ENCODE results near the gene HSPD1. TPM values are rescaled to one million over a fixed set of nuclear protein-coding genes. Genes with fewer than 3 reads are reported as not detected.
A peak's percentile ranks its signal among the peaks of the same experiment; 100 is the strongest.

Gene HSPD1
- total and polyA plus RNA-seq, 8 donors: 183 to 460 (median 414) TPM

DNA sequence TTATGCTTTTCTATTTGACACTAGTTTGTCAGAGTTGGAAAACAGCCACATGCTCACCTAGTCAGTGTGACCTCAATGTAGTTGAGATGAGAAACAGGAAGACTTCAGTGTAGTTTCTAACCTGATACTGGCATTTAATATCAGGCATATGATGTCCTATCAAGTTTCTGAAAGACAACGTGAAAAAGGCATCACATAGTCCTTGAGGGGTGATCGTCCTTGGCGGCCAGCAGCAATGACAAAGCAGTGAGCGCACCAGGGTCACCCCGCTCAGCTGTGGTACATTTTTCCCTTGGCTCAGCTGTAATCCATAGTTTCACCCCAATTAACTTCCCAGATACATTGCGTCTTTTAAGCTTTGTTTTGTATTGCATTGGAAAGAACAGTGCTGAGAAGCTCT is 4.9 kb upstream of the HSPD1 start:
- ATAC-seq: no peak
- TF ChIP-seq, protein P1, sequence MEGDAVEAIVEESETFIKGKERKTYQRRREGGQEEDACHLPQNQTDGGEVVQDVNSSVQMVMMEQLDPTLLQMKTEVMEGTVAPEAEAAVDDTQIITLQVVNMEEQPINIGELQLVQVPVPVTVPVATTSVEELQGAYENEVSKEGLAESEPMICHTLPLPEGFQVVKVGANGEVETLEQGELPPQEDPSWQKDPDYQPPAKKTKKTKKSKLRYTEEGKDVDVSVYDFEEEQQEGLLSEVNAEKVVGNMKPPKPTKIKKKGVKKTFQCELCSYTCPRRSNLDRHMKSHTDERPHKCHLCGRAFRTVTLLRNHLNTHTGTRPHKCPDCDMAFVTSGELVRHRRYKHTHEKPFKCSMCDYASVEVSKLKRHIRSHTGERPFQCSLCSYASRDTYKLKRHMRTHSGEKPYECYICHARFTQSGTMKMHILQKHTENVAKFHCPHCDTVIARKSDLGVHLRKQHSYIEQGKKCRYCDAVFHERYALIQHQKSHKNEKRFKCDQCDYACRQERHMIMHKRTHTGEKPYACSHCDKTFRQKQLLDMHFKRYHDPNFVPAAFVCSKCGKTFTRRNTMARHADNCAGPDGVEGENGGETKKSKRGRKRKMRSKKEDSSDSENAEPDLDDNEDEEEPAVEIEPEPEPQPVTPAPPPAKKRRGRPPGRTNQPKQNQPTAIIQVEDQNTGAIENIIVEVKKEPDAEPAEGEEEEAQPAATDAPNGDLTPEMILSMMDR (IDR thresholded peaks at IDR 0.05): no peak
- no peak for DNase-seq

DNA sequence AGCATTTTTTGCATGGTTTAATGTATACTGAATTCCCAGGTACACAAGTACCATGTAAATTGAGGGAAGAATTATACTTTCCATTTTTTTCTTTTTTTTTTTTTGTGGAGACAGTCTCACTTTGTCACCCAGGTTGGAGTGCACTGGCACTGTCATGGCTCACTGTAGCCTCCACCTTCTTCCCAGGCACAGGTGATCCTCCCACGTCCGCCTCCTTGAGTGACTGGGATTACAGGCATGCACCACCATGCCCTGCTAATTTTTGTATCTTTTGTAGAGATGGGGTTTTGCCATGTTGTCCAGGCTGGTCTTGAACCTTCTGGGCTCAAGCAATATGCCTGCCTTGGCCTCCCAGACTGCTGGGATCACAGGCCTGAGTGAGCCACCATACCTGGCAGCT is 4.4 kb upstream of the HSPD1 start:
- Histone ChIP-seq H3K36me3 (peaks cover 0 to 21% of the 10 kb centered on the region in 2 donors), H3K4me1 (peaks cover 18 to 26% of the 10 kb centered on the region in 2 donors), H3K4me3 (no peak overlapping the region), H3K27ac (no peak overlapping the region), H3K9me3 (no peaks in the 10 kb centered on the region), H3K27me3 (no peaks in the 10 kb centered on the region)
- no peak for DNase-seq
- TF ChIP-seq, protein P1 (IDR thresholded peaks at IDR 0.05): no peak
- no peak for ATAC-seq
- intact Hi-C loops (cut with DNase I): no loop called here

More for the DNA sequence above, 4.9 kb upstream of the HSPD1 start:
- no peaks in the 10 kb centered on the region for H3K27me3 ChIP-seq
- H3K4me3 ChIP-seq: no peak overlapping the region
- no peak overlapping the region for H3K27ac ChIP-seq
- H3K4me1 ChIP-seq: peaks cover 18 to 23% of the 10 kb centered on the region in 2 donors
- peaks cover 0 to 21% of the 10 kb centered on the region in 2 donors for H3K36me3 ChIP-seq
- H3K9me3 ChIP-seq: no peaks in the 10 kb centered on the region
- intact Hi-C loops (cut with DNase I): no loop called here

DNA sequence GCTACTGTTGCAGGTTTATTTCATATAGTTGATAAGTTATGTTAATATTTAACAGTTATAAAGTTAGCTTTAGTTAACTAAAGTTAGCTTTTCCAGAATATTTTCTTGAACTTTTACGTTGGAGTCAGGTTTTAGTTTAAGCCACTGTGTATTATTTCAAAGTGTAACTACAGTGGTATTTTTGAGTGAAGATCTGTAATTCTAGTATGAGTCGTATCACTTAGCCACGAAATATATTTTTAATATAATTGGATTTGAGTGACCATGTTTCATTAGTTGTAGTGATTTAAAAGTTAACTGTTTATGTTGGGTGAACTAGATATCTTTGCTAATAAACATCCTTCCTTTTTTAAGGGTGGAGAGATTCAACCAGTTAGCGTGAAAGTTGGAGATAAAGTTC is 3.0 kb upstream of the HSPD1 start:
- ATAC-seq: no peak
- TF ChIP-seq, protein P1 (IDR thresholded peaks at IDR 0.05): no peak
- peaks cover 0 to 23% of the 10 kb centered on the region in 2 donors for H3K36me3 ChIP-seq
- H3K27ac ChIP-seq: no peak overlapping the region
- H3K9me3 ChIP-seq: no peaks in the 10 kb centered on the region
- H3K4me1 ChIP-seq: peaks cover 24 to 39% of the 10 kb centered on the region in 2 donors
- DNase-seq: no peak
- H3K4me3 ChIP-seq: peak overlapping the region in 1 of 2 donors; percentile 94
- intact Hi-C loops (cut with DNase I): no loop called here
- H3K27me3 ChIP-seq: no peaks in the 10 kb centered on the region

DNA sequence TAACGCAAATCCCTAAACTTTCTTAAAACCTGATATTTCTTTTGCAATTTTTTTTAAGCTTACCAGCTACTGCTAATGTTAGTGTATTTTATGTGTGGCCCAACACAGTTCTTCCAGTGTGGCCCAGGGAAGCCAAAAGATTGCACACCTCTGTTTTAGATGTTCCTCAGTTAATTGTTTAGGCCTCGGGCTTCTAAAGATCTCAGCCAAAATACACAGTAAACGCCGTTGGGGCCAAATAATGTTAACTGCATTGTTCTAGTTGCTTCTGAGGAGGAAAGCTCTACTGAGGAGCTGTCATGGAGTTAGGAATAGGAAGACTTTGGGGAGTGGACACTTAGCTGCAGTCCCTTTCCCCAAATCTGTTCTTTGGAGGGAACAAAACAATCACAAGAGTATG is 2.6 kb upstream of the HSPD1 start:
- TF ChIP-seq, protein P1 (IDR thresholded peaks at IDR 0.05): no peak
- intact Hi-C loops (cut with DNase I): no loop called here
- H3K4me1 ChIP-seq: peaks cover 24 to 44% of the 10 kb centered on the region in 2 donors
- DNase-seq (no peak), ATAC-seq (no peak)
- H3K27ac ChIP-seq: no peak overlapping the region
- H3K4me3 ChIP-seq: peak overlapping the region in 1 of 2 donors; percentile 94
- H3K27me3 ChIP-seq: no peaks in the 10 kb centered on the region
- no peaks in the 10 kb centered on the region for H3K9me3 ChIP-seq
- H3K36me3 ChIP-seq: peaks cover 0 to 27% of the 10 kb centered on the region in 2 donors

DNA sequence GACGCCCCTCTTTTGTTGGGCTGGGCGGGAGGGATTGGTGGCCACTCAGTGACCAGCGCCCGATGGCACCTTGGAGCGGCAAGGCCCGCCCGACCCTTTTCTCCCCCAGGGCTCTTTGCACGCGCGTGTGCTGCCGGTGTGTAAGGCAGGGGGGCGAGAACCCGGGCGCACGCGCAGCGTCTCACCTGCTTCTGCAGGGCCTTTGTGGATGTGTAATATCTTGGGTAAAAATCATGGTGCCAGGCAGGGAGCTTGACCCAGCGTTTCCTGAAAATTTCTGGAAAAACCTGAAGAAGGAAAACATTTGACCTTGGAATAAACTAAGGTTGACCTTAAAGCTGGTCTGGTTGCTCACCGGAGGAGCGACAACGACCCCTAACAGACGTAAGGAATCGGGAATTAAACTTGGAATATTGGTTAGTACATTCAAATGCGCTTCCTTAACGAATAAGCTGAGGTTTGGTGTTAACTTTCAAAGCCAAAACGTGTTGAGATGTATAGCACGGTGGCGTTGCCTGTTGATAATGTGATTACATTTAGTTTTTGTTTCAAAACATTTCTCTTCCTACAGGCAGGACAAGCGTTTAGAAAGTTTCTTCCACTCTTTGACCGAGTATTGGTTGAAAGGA is 977 bp upstream of the HSPD1 start:
- TF ChIP-seq, protein P1 (IDR thresholded peaks at IDR 0.05): no peak
- Histone ChIP-seq H3K4me1 (peaks cover 24 to 60% of the 10 kb centered on the region in 2 donors), H3K27ac (peak overlapping the region; percentile 97 to 100), H3K27me3 (no peaks in the 10 kb centered on the region), H3K4me3 (peak overlapping the region; percentile 69 to 94), H3K9me3 (no peaks in the 10 kb centered on the region), H3K36me3 (peaks cover 0 to 43% of the 10 kb centered on the region in 2 donors)
- DNase-seq: peak in 2 of 4 donors; percentile 21 to 25
- peak; percentile 4 for ATAC-seq
- intact Hi-C loops (cut with DNase I): no loop called here

Measured in left lung (tissue), 10 donors.